Measurements from ENCODE around the gene MR1.
A peak's percentile ranks its signal among the peaks of the same experiment; 100 is the strongest.

The MR1 gene

GRCh38 chr1:181086926-181087325 is 53.1 kb downstream of the MR1 start:
- H3K36me3 Mint-ChIP-seq (ENCODE audit: low read depth), result peaks cover 27% of the 10 kb centered on the region
- DNase-seq (ENCODE audit: low spot score), result no peak
- peak overlapping the region; percentile 99 for H3K4me3 Mint-ChIP-seq
- no peaks in the 10 kb centered on the region for H3K9me3 Mint-ChIP-seq
- H3K27me3 Mint-ChIP-seq (ENCODE audit: low read depth), result peaks cover 2% of the 10 kb centered on the region
- H3K27ac Mint-ChIP-seq, result peak overlapping the region; percentile 98
- H3K4me1 Mint-ChIP-seq (ENCODE audit: low read depth), result peaks cover 37% of the 10 kb centered on the region

- Mint-ChIP-seq H3K36me3 (ENCODE audit: low read depth) (peaks cover 31% of the 10 kb centered on the region), H3K9me3 (no peaks in the 10 kb centered on the region), H3K27ac (peak overlapping the region; percentile 98), H3K27me3 (ENCODE audit: low read depth) (peaks cover 2% of the 10 kb centered on the region), H3K4me3 (peak overlapping the region; percentile 99), H3K4me1 (ENCODE audit: low read depth) (peaks cover 40% of the 10 kb centered on the region)
- DNase-seq (ENCODE audit: low spot score), result peak; percentile 45
Measured at GRCh38 chr1:181087400-181087901, 53.7 kb downstream of the MR1 start.

GRCh38 chr1:181088079-181089016 is 54.6 kb downstream of the MR1 start, which contains the start of gene IER5:
Gene IER5, plus strand, starts transcription at chr1:181088700. Its CDS starts 203 bp downstream, at chr1:181088903.
- no peaks in the 10 kb centered on the region for H3K9me3 Mint-ChIP-seq
- DNase-seq (ENCODE audit: low spot score), result peak; percentile 96
- H3K27ac Mint-ChIP-seq, result peak within 1 kb of the TSS; percentile 99
- peaks cover 40% of the 10 kb centered on the region for H3K36me3 Mint-ChIP-seq (ENCODE audit: low read depth)
- peak within 1 kb of the TSS; percentile 100 for H3K4me3 Mint-ChIP-seq
- peaks cover 48% of the 10 kb centered on the region for H3K4me1 Mint-ChIP-seq (ENCODE audit: low read depth)
- peaks cover 2% of the 10 kb centered on the region for H3K27me3 Mint-ChIP-seq (ENCODE audit: low read depth)

DNA sequence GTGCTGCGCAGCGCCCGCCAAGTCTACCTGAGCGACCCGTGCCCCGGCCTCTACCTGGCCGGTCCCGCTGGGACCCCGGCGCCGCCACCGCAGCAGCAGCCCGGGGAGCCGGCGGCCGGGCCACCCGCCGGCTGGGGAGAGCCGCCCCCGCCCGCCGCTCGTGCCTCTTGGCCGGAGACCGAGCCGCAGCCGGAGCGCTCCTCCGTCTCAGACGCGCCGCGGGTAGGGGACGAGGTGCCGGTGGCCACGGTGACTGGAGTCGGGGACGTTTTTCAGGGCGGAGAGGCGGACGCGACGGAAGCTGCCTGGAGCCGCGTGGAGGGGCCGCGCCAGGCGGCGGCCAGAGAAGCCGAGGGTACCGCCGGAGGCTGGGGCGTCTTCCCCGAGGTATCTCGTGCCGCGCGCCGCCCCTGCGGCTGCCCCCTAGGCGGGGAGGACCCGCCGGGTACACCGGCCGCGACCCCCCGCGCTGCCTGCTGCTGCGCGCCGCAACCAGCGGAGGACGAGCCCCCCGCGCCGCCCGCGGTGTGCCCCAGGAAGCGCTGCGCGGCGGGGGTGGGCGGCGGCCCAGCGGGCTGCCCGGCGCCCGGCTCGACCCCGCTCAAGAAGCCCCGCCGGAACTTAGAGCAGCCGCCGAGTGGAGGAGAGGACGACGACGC is 55.4 kb downstream of the MR1 start:
- Mint-ChIP-seq H3K4me3 (peak overlapping the region; percentile 100), H3K9me3 (no peaks in the 10 kb centered on the region), H3K36me3 (ENCODE audit: low read depth) (peaks cover 40% of the 10 kb centered on the region), H3K27ac (peak overlapping the region; percentile 99), H3K27me3 (ENCODE audit: low read depth) (peaks cover 2% of the 10 kb centered on the region), H3K4me1 (ENCODE audit: low read depth) (peaks cover 45% of the 10 kb centered on the region)
- no peak for DNase-seq (ENCODE audit: low spot score)

DNA sequence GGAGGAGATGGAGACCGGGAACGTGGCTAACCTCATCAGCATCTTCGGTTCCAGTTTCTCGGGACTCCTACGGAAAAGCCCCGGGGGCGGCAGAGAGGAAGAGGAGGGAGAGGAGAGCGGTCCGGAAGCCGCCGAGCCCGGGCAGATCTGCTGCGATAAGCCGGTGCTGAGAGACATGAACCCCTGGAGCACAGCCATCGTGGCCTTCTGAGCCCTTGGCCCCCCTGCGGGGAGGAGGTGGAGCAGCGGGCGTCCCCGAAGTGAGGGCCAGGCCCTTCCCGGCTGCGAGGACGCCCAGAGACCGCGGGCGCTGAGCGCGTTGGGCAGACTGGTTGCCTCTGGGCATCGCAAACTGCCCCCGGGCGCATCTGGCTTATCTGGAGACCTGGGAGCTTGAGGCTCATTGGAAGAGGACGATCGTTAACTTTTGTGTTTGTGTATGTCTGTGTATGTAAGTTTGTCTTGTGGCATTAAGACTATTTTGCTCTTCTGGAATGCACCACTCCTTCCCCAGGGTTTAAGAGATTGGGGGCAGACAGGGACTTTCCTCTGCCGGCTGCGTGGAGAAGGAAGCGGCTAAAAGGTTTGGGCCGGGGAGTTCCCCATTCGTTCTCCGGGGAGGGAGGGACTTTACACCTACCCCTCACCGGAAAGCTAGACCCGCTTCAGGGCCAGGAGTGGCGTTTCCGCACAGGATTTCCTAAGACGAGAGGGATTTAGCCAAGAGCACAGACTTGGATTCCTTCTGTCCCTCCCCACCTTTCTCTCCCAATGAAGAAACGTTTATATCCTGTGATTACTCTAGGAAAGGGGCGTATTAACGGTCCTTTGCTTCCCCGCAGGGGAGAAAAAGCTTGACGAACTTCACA is 56.1 kb downstream of the MR1 start:
- peaks cover 43% of the 10 kb centered on the region for H3K4me1 Mint-ChIP-seq (ENCODE audit: low read depth)
- no peaks in the 10 kb centered on the region for H3K9me3 Mint-ChIP-seq
- H3K27me3 Mint-ChIP-seq (ENCODE audit: low read depth), result peaks cover 2% of the 10 kb centered on the region
- DNase-seq (ENCODE audit: low spot score), result peak; percentile 81
- H3K4me3 Mint-ChIP-seq, result peak overlapping the region; percentile 100
- peak overlapping the region; percentile 99 for H3K27ac Mint-ChIP-seq
- peaks cover 45% of the 10 kb centered on the region for H3K36me3 Mint-ChIP-seq (ENCODE audit: low read depth)

- Mint-ChIP-seq H3K27ac (peak overlapping the region; percentile 99), H3K4me1 (ENCODE audit: low read depth) (peaks cover 44% of the 10 kb centered on the region), H3K36me3 (ENCODE audit: low read depth) (peaks cover 49% of the 10 kb centered on the region), H3K27me3 (ENCODE audit: low read depth) (peaks cover 2% of the 10 kb centered on the region), H3K9me3 (no peaks in the 10 kb centered on the region), H3K4me3 (peak overlapping the region; percentile 100)
- peak; percentile 59 for DNase-seq (ENCODE audit: low spot score)
Measured at GRCh38 chr1:181090641-181091126, 56.9 kb downstream of the MR1 start.

- H3K36me3 Mint-ChIP-seq (ENCODE audit: low read depth), result peaks cover 50% of the 10 kb centered on the region
- H3K4me3 Mint-ChIP-seq, result peak overlapping the region; percentile 100
- peaks cover 2% of the 10 kb centered on the region for H3K27me3 Mint-ChIP-seq (ENCODE audit: low read depth)
- DNase-seq (ENCODE audit: low spot score), result no peak
- peak overlapping the region; percentile 99 for H3K27ac Mint-ChIP-seq
- H3K4me1 Mint-ChIP-seq (ENCODE audit: low read depth), result peaks cover 45% of the 10 kb centered on the region
- no peaks in the 10 kb centered on the region for H3K9me3 Mint-ChIP-seq
Measured at GRCh38 chr1:181091309-181092040, 57.7 kb downstream of the MR1 start.

- Mint-ChIP-seq H3K4me1 (ENCODE audit: low read depth) (peaks cover 47% of the 10 kb centered on the region), H3K27ac (peak overlapping the region; percentile 13), H3K36me3 (ENCODE audit: low read depth) (peaks cover 50% of the 10 kb centered on the region), H3K4me3 (peak overlapping the region; percentile 100), H3K27me3 (ENCODE audit: low read depth) (peaks cover 2% of the 10 kb centered on the region), H3K9me3 (no peaks in the 10 kb centered on the region)
- DNase-seq (ENCODE audit: low spot score), result no peak
Measured at GRCh38 chr1:181092056-181092455, 58.3 kb downstream of the MR1 start.

- H3K36me3 Mint-ChIP-seq (ENCODE audit: low read depth), result peaks cover 50% of the 10 kb centered on the region
- peaks cover 2% of the 10 kb centered on the region for H3K27me3 Mint-ChIP-seq (ENCODE audit: low read depth)
- H3K4me3 Mint-ChIP-seq, result peak overlapping the region; percentile 64
- no peaks in the 10 kb centered on the region for H3K9me3 Mint-ChIP-seq
- peaks cover 43% of the 10 kb centered on the region for H3K4me1 Mint-ChIP-seq (ENCODE audit: low read depth)
- DNase-seq (ENCODE audit: low spot score), result no peak
- H3K27ac Mint-ChIP-seq, result no peak overlapping the region
Measured at GRCh38 chr1:181092883-181093458, 59.2 kb downstream of the MR1 start.

GRCh38 chr1:181094416-181095212 is 60.8 kb downstream of the MR1 start:
- Mint-ChIP-seq H3K9me3 (no peaks in the 10 kb centered on the region), H3K4me1 (ENCODE audit: low read depth) (peaks cover 56% of the 10 kb centered on the region), H3K27ac (no peak overlapping the region), H3K36me3 (ENCODE audit: low read depth) (peaks cover 46% of the 10 kb centered on the region), H3K4me3 (no peak overlapping the region), H3K27me3 (ENCODE audit: low read depth) (no peaks in the 10 kb centered on the region)
- no peak for DNase-seq (ENCODE audit: low spot score)

DNA sequence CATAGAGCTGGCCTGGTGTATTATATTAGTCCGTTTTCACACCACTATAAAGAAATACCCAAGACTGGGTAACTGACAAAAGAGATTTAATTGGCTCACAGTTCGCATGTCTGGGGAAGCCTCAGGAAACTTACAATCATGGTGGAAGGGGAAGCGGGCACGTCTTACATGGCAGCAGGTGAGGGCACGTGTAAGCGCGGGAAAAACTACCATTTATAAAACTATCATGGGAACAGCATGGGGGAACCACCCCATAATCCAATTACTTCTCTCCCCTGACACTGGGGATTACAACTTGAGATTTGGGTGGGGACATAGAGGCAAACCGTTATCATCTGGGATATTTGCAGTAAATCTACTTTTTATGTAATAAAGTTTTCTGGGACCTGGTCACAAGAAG is 61.5 kb downstream of the MR1 start:
- no peak overlapping the region for H3K4me3 Mint-ChIP-seq
- H3K36me3 Mint-ChIP-seq (ENCODE audit: low read depth), result peaks cover 40% of the 10 kb centered on the region
- no peaks in the 10 kb centered on the region for H3K27me3 Mint-ChIP-seq (ENCODE audit: low read depth)
- H3K27ac Mint-ChIP-seq, result no peak overlapping the region
- H3K9me3 Mint-ChIP-seq, result no peaks in the 10 kb centered on the region
- no peak for DNase-seq (ENCODE audit: low spot score)
- peaks cover 61% of the 10 kb centered on the region for H3K4me1 Mint-ChIP-seq (ENCODE audit: low read depth)

DNA sequence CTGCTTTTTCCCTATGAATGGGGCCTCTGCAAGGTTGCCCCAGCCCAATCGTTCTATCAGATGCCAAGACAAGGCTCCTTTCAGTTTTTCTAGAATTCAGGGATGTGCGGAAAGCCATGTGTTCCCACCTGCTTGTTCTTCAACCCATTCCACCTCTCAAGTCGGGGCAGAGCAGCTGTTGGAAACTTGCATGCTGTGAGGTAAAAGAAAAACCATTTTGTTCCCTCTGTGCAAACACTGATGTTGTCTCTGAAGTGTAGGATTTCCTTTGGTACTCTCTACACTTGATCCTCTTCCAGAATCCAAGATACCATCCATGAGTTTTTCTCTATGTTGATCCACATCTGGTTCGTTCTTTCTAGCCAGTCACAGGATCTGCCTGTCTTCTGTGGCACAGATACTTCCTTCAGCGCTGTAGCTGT is 62.0 kb downstream of the MR1 start:
- no peaks in the 10 kb centered on the region for H3K9me3 Mint-ChIP-seq
- no peak overlapping the region for H3K4me3 Mint-ChIP-seq
- no peaks in the 10 kb centered on the region for H3K27me3 Mint-ChIP-seq (ENCODE audit: low read depth)
- H3K4me1 Mint-ChIP-seq (ENCODE audit: low read depth), result peaks cover 65% of the 10 kb centered on the region
- DNase-seq (ENCODE audit: low spot score), result no peak
- H3K27ac Mint-ChIP-seq, result no peak overlapping the region
- peaks cover 34% of the 10 kb centered on the region for H3K36me3 Mint-ChIP-seq (ENCODE audit: low read depth)

Measured in T-helper 2 cell treated with Interferon-gamma antibody and Interleukin-4, amounts not matched to agents 5 μg/mL and 100 μg/mL, for 36 hours (primary cell).